Mucosa of rectum (tissue), 2 donors: ENCODE data around the gene KANSL3.
"Not testable (repeated sequence)": the region's sequence is repeated elsewhere in the genome, so short reads cannot be mapped to it uniquely, and the experiment has no call there.

Source experiments
- H3K27ac ChIP-seq, 2 donors: one replicate each; pipeline ENCODE4 v1.7.0; 2013; ENCODE audit warnings: inconsistent platforms in 2 of 2, low read depth in 2 of 2, low read length in 2 of 2
- H3K27me3 ChIP-seq, 2 donors: one replicate each; pipeline ENCODE4 v1.7.0; 2013; ENCODE audit warnings: low read length in 2 of 2; ENCODE audit not compliant: control insufficient read depth in 2 of 2, insufficient read depth in 2 of 2
- H3K36me3 ChIP-seq, 2 donors: one replicate each; pipeline ENCODE4 v1.7.0; 2013; ENCODE audit warnings: low read length in 2 of 2; ENCODE audit not compliant: control insufficient read depth in 2 of 2, insufficient read depth in 2 of 2
- H3K4me1 ChIP-seq, 2 donors: one replicate each; pipeline ENCODE4 v1.7.0; 2013; ENCODE audit warnings: low read length in 2 of 2, mild to moderate bottlenecking in 1 of 2; ENCODE audit not compliant: control insufficient read depth in 2 of 2, insufficient read depth in 2 of 2
- H3K4me3 ChIP-seq, 2 donors: one replicate each; pipeline ENCODE4 v1.7.0; 2013; ENCODE audit warnings: low read length in 2 of 2
- H3K9ac ChIP-seq, 2 donors: one replicate each; pipeline ENCODE4 v1.7.0; 2013; ENCODE audit warnings: low read length in 2 of 2, low read depth in 1 of 2, mild to moderate bottlenecking in 1 of 2
- H3K9me3 ChIP-seq, 2 donors: one replicate each; pipeline ENCODE4 v1.7.0; 2013; ENCODE audit warnings: low read length in 2 of 2; ENCODE audit not compliant: control insufficient read depth in 2 of 2
- donor health status: healthy.
- donor health status: Normal muscosa, but diverticular disease.

The KANSL3 gene

GRCh38 chr2:96669539-96670215, 31.6 kb upstream of the KANSL3 start:
- Histone ChIP-seq H3K4me3 (no peak overlapping the region), H3K9ac (no peak overlapping the region), H3K27ac (no peak overlapping the region), H3K4me1 (no peaks in the 10 kb centered on the region), H3K9me3 (no peaks in the 10 kb centered on the region), H3K36me3 (no peaks in the 10 kb centered on the region), H3K27me3 (no peaks in the 10 kb centered on the region)

GRCh38 chr2:96668771-96669170, 30.7 kb upstream of the KANSL3 start:
- no peak overlapping the region for H3K9ac ChIP-seq

GRCh38 chr2:96665717-96666116, 27.6 kb upstream of the KANSL3 start:
- not testable (repeated sequence) for H3K36me3 ChIP-seq, H3K9ac ChIP-seq, H3K27ac ChIP-seq, H3K4me1 ChIP-seq, H3K4me3 ChIP-seq, H3K27me3 ChIP-seq, H3K9me3 ChIP-seq

More at GRCh38 chr2:96668771-96669170, 30.7 kb upstream of the KANSL3 start:
- no peaks in the 10 kb centered on the region for H3K36me3 ChIP-seq
- no peaks in the 10 kb centered on the region for H3K27me3 ChIP-seq
- H3K9me3 ChIP-seq = no peaks in the 10 kb centered on the region
- no peak overlapping the region for H3K27ac ChIP-seq
- H3K4me3 ChIP-seq = no peak overlapping the region
- no peaks in the 10 kb centered on the region for H3K4me1 ChIP-seq

- no peaks in the 10 kb centered on the region for H3K36me3 ChIP-seq
- no peaks in the 10 kb centered on the region for H3K4me1 ChIP-seq
- H3K9ac ChIP-seq = no peak overlapping the region
- H3K27me3 ChIP-seq = no peaks in the 10 kb centered on the region
- no peak overlapping the region for H3K4me3 ChIP-seq
- no peak overlapping the region for H3K27ac ChIP-seq
- H3K9me3 ChIP-seq = no peaks in the 10 kb centered on the region
Measured at GRCh38 chr2:96665083-96665569, 27.0 kb upstream of the KANSL3 start.

GRCh38 chr2:96664366-96664925, 26.3 kb upstream of the KANSL3 start:
- Histone ChIP-seq H3K27ac (no peak overlapping the region), H3K9me3 (no peaks in the 10 kb centered on the region), H3K4me1 (no peaks in the 10 kb centered on the region), H3K4me3 (no peak overlapping the region), H3K9ac (no peak overlapping the region), H3K27me3 (no peaks in the 10 kb centered on the region), H3K36me3 (no peaks in the 10 kb centered on the region)

GRCh38 chr2:96663829-96664228, 25.7 kb upstream of the KANSL3 start:
- no peaks in the 10 kb centered on the region for H3K9me3 ChIP-seq
- H3K27ac ChIP-seq = no peak overlapping the region
- no peak overlapping the region for H3K9ac ChIP-seq
- H3K4me3 ChIP-seq = no peak overlapping the region
- H3K27me3 ChIP-seq = no peaks in the 10 kb centered on the region
- no peaks in the 10 kb centered on the region for H3K36me3 ChIP-seq
- H3K4me1 ChIP-seq = no peaks in the 10 kb centered on the region

GRCh38 chr2:96663177-96663576, 25.1 kb upstream of the KANSL3 start:
- Histone ChIP-seq H3K9ac (no peak overlapping the region), H3K4me3 (no peak overlapping the region), H3K9me3 (no peaks in the 10 kb centered on the region), H3K36me3 (no peaks in the 10 kb centered on the region), H3K27me3 (no peaks in the 10 kb centered on the region), H3K27ac (no peak overlapping the region), H3K4me1 (no peaks in the 10 kb centered on the region)

GRCh38 chr2:96662360-96662759, 24.2 kb upstream of the KANSL3 start:
- H3K27me3 ChIP-seq = no peaks in the 10 kb centered on the region
- no peak overlapping the region for H3K4me3 ChIP-seq

GRCh38 chr2:96661324-96661723, 23.2 kb upstream of the KANSL3 start:
- no peaks in the 10 kb centered on the region for H3K4me1 ChIP-seq
- H3K27me3 ChIP-seq = no peaks in the 10 kb centered on the region
- no peaks in the 10 kb centered on the region for H3K36me3 ChIP-seq
- H3K9me3 ChIP-seq = no peaks in the 10 kb centered on the region
- H3K27ac ChIP-seq = no peak overlapping the region
- no peak overlapping the region for H3K9ac ChIP-seq
- no peak overlapping the region for H3K4me3 ChIP-seq

More at GRCh38 chr2:96662360-96662759, 24.2 kb upstream of the KANSL3 start:
- H3K4me1 ChIP-seq = no peaks in the 10 kb centered on the region
- no peaks in the 10 kb centered on the region for H3K9me3 ChIP-seq
- H3K9ac ChIP-seq = no peak overlapping the region
- H3K36me3 ChIP-seq = no peaks in the 10 kb centered on the region
- no peak overlapping the region for H3K27ac ChIP-seq

GRCh38 chr2:96656540-96656939, 18.4 kb upstream of the KANSL3 start:
- Histone ChIP-seq H3K4me3 (no peak overlapping the region), H3K4me1 (no peaks in the 10 kb centered on the region), H3K9ac (no peak overlapping the region), H3K27me3 (no peaks in the 10 kb centered on the region), H3K9me3 (no peaks in the 10 kb centered on the region), H3K27ac (no peak overlapping the region), H3K36me3 (no peaks in the 10 kb centered on the region)
